Measurements from ENCODE around the gene ZBTB1. TPM values are rescaled to one million over a fixed set of nuclear protein-coding genes. Genes with fewer than 3 reads are reported as not detected.
A peak's percentile ranks its signal among the peaks of the same experiment; 100 is the strongest.

ZBTB1 gene
- total RNA-seq, 2 experiments from 2014 or later: 146 to 147 TPM

- Mint-ChIP-seq H3K27me3 (no peaks in the 10 kb centered on the region), H3K36me3 (ENCODE audit: low read depth) (peaks cover 18% of the 10 kb centered on the region), H3K27ac (no peak overlapping the region), H3K4me1 (ENCODE audit: low read depth) (peaks cover 21% of the 10 kb centered on the region), H3K4me3 (no peak overlapping the region), H3K9me3 (no peaks in the 10 kb centered on the region)
- intact Hi-C loops (cut with DNase I, micrococcal nuclease): no loop called here
- no peak for DNase-seq
- Histone ChIP-seq H3K36me3 (ENCODE audit: insufficient read depth, low read length) (peaks cover 37% of the 10 kb centered on the region), H3K27me3 (ENCODE audit: control insufficient read depth in 1 of 2, insufficient read depth in 2 of 2, low read length in 2 of 2) (no peaks in the 10 kb centered on the region), H3K9me3 (ENCODE audit: control insufficient read depth in 1 of 2, insufficient read depth in 1 of 2, low read length in 2 of 2) (no peaks in the 10 kb centered on the region), H3K27ac (ENCODE audit: low read depth in 1 of 2, low read length in 2 of 2) (no peak overlapping the region), H3K4me1 (ENCODE audit: insufficient read depth, low read length) (peaks cover 3% of the 10 kb centered on the region), H3K4me3 (ENCODE audit: low read length) (no peak overlapping the region)
- CTCF ChIA-PET: interaction anchor here (4.5 kb wide), 1 partner anchor 14 kb away, joined by 18 read pairs; no protein-coding TSS in a partner anchor
- no peak for TF ChIP-seq CTCF (IDR thresholded peaks at IDR 0.05)
- POLR2A ChIA-PET: interaction anchor here (0.7 kb wide), 1 partner anchor 9 kb away, joined by 3 read pairs; no protein-coding TSS in a partner anchor
- no peak for ATAC-seq (ENCODE audit: poor library complexity)
Observed at GRCh38 chr14:64525354-64525753, 20.8 kb downstream of the ZBTB1 start.

- H3K4me3 ChIP-seq (ENCODE audit: low read length): no peak overlapping the region
- Mint-ChIP-seq H3K36me3 (ENCODE audit: low read depth) (peaks cover 4% of the 10 kb centered on the region), H3K4me3 (no peak overlapping the region), H3K9me3 (no peaks in the 10 kb centered on the region), H3K27ac (no peak overlapping the region), H3K27me3 (no peaks in the 10 kb centered on the region), H3K4me1 (ENCODE audit: low read depth) (peaks cover 8% of the 10 kb centered on the region)
- POLR2A ChIA-PET: interaction anchor here (1.0 to 1.2 kb wide), 2 partner anchors 11 to 29 kb away, joined by 3 read pairs; no protein-coding TSS in a partner anchor
- no peak for DNase-seq
- peaks cover 0 to 3% of the 10 kb centered on the region in 2 experiments for H3K9me3 ChIP-seq (ENCODE audit: control insufficient read depth in 1 of 2, insufficient read depth in 1 of 2, low read length in 2 of 2)
- no peaks in the 10 kb centered on the region for H3K4me1 ChIP-seq (ENCODE audit: insufficient read depth, low read length)
- intact Hi-C loops (cut with DNase I, micrococcal nuclease): loop anchor here in 1 of 2 experiments (10.0 kb wide), 1 partner anchor 233 kb away; no protein-coding TSS in a partner anchor
- no peaks in the 10 kb centered on the region for H3K27me3 ChIP-seq (ENCODE audit: control insufficient read depth in 1 of 2, insufficient read depth in 2 of 2, low read length in 2 of 2)
- TF ChIP-seq CTCF (IDR thresholded peaks at IDR 0.05): no peak
- peaks cover 7% of the 10 kb centered on the region for H3K36me3 ChIP-seq (ENCODE audit: insufficient read depth, low read length)
- H3K27ac ChIP-seq (ENCODE audit: low read depth in 1 of 2, low read length in 2 of 2): no peak overlapping the region
- CTCF ChIA-PET: interaction anchor here (1.0 kb wide), 1 partner anchor 21 kb away, joined by 3 read pairs; no protein-coding TSS in a partner anchor
- ATAC-seq (ENCODE audit: poor library complexity): no peak
Observed at GRCh38 chr14:64531567-64531966, 27.0 kb downstream of the ZBTB1 start.

GRCh38 chr14:64536488-64537245 is 32.1 kb downstream of the ZBTB1 start:
- Histone ChIP-seq H3K9me3 (ENCODE audit: control insufficient read depth in 1 of 2, insufficient read depth in 1 of 2, low read length in 2 of 2) (peaks cover 0 to 17% of the 10 kb centered on the region in 2 experiments), H3K27ac (ENCODE audit: low read depth in 1 of 2, low read length in 2 of 2) (no peak overlapping the region), H3K4me1 (ENCODE audit: insufficient read depth, low read length) (peaks cover 31% of the 10 kb centered on the region), H3K27me3 (ENCODE audit: control insufficient read depth in 1 of 2, insufficient read depth in 2 of 2, low read length in 2 of 2) (no peaks in the 10 kb centered on the region), H3K36me3 (ENCODE audit: insufficient read depth, low read length) (no peaks in the 10 kb centered on the region), H3K4me3 (ENCODE audit: low read length) (no peak overlapping the region)
- ATAC-seq (ENCODE audit: poor library complexity) (no peak), DNase-seq (no peak)
- ChIA-PET CTCF (interaction anchor here (1.1 kb wide), 1 partner anchor 16 kb away, joined by 5 read pairs; no protein-coding TSS in a partner anchor), POLR2A (interaction anchor here (5.3 kb wide), 1 partner anchor 33 kb away, joined by 67 read pairs; the partner anchor contains the start of genes ZBTB1 and ZBTB25)
- H3K36me3 Mint-ChIP-seq (ENCODE audit: low read depth): peaks cover 6% of the 10 kb centered on the region
- intact Hi-C loops (cut with DNase I, micrococcal nuclease): loop anchor here in 1 of 2 experiments (10.0 kb wide), 1 partner anchor 228 kb away; no protein-coding TSS in a partner anchor
- no peak for TF ChIP-seq CTCF (IDR thresholded peaks at IDR 0.05)
- no peak overlapping the region for H3K27ac Mint-ChIP-seq
- no peaks in the 10 kb centered on the region for H3K9me3 Mint-ChIP-seq
- H3K4me1 Mint-ChIP-seq (ENCODE audit: low read depth): peaks cover 26% of the 10 kb centered on the region
- H3K4me3 Mint-ChIP-seq: peak overlapping the region; percentile 56
- peaks cover 6% of the 10 kb centered on the region for H3K27me3 Mint-ChIP-seq

Data from CD4-positive, alpha-beta T cell (primary cell).